Adrenal gland (tissue), 5 donors: ENCODE measurements around the gene CSPG4.
"Not testable (repeated sequence)": the region's sequence is repeated elsewhere in the genome, so short reads cannot be mapped to it uniquely, and the experiment has no call there.

Experiments
- POLR2A ChIP-seq, 2 donors: fragments of 450-650 bp; IDR thresholded peaks; one replicate each; pipeline ENCODE4 v1.6.1; 2017; ENCODE audit warnings: antibody characterized with exemption in 2 of 2, mild to moderate bottlenecking in 2 of 2, moderate library complexity in 1 of 2
- TF ChIP-seq, protein P1 (sequence below), 6 experiments: fragments of 450-650 bp in 4 of 6; fragments of 200-600 bp in 2 of 6; sonication (generic) in 1 of 6; IDR thresholded peaks; 1 replicate in 5 of 6; 2 replicates in 1 of 6; pipeline versions ENCODE4 v1.5.1 to v1.8.0; 2016 to 2021; ENCODE audit warnings: antibody characterized with exemption in 6 of 6, mild to moderate bottlenecking in 2 of 6, moderate library complexity in 1 of 6
- donor health status: DM: no; HTN: no; CAD: no.

DNA sequence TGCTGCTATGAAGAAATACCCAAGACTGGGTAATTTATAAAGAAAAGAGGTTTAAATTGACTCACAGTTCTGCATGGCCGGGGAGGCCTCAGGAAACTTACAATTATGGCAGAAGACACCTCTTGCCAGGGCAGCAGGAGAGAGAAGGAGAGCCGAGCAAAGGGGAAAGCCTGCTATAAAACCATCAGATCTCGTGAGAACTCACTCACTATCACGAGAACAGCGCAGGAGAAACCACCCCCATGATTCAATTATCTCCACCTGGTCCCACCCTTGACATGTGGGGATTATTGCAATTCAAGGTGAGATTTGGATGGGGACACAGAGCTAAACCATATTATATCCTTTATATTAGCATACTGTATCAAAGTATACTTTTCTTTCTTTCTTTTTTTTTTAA, 42.2 kb upstream of the CSPG4 start:
- TF ChIP-seq, protein P1, sequence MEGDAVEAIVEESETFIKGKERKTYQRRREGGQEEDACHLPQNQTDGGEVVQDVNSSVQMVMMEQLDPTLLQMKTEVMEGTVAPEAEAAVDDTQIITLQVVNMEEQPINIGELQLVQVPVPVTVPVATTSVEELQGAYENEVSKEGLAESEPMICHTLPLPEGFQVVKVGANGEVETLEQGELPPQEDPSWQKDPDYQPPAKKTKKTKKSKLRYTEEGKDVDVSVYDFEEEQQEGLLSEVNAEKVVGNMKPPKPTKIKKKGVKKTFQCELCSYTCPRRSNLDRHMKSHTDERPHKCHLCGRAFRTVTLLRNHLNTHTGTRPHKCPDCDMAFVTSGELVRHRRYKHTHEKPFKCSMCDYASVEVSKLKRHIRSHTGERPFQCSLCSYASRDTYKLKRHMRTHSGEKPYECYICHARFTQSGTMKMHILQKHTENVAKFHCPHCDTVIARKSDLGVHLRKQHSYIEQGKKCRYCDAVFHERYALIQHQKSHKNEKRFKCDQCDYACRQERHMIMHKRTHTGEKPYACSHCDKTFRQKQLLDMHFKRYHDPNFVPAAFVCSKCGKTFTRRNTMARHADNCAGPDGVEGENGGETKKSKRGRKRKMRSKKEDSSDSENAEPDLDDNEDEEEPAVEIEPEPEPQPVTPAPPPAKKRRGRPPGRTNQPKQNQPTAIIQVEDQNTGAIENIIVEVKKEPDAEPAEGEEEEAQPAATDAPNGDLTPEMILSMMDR (IDR thresholded peaks at IDR 0.05): not testable (repeated sequence)
- not testable (repeated sequence) for TF ChIP-seq POLR2A (IDR thresholded peaks at IDR 0.05)
